Adipose tissue (tissue), 3 donors: Measurements from ENCODE around the gene PSMB7. TPM values are rescaled to one million over a fixed set of nuclear protein-coding genes. Genes with fewer than 3 reads are reported as not detected.

Experiments used
- H3K27ac ChIP-seq: one replicate; pipeline ENCODE4 v1.5.1; 2013; ENCODE audit warnings: low read depth, low read length
- WGBS, 3 donors: extraction: QIAGEN DNeasy Blood & Tissue Kit; methylation state at CpG; one replicate each; pipeline ENCODE4 v1.1.7; 2013; 5-methylcytosine and 5-hydroxymethylcytosine counted together
- polyA plus RNA-seq, 3 donors: library from polyadenylated mRNA; stranded (reverse); fragments of 200-250 nt; gene quantifications; one replicate each; pipeline ENCODE4 v1.2.3, GENCODE V29; 2013
- donor health status: healthy with polysubstance abuse.
- donor health status: Bipolar disorder and iron deficiency.
- donor health status: healthy.

Gene PSMB7
- polyA plus RNA-seq, 3 donors, result 133 to 197 (median 137) TPM

GRCh38 chr9:124369231-124369797, 45.9 kb downstream of the PSMB7 start:
- WGBS, 3 donors, result 72 to 83% (median 80%) methylated on average over 9 of the region's 9 CpGs
- no peak overlapping the region for H3K27ac ChIP-seq

GRCh38 chr9:124368692-124369091, 46.5 kb downstream of the PSMB7 start:
- no peak overlapping the region for H3K27ac ChIP-seq
- 60 to 63% (median 62%) methylated on average over 3 of the region's 3 CpGs for WGBS, 3 donors

- 66 to 94% (median 80%) methylated on average over 10 of the region's 10 CpGs for WGBS, 3 donors
These were observed 48.6 kb downstream of the PSMB7 start for GRCh38 chr9:124366476-124367220.

GRCh38 chr9:124365036-124365435, 50.2 kb downstream of the PSMB7 start:
- no peak overlapping the region for H3K27ac ChIP-seq
- WGBS, 3 donors, result 85 to 91% (median 87%) methylated on average over 8 of the region's 8 CpGs

More at GRCh38 chr9:124366476-124367220, 48.6 kb downstream of the PSMB7 start:
- H3K27ac ChIP-seq, result no peak overlapping the region

GRCh38 chr9:124364141-124364540, 51.1 kb downstream of the PSMB7 start:
- WGBS, 3 donors, result 88 to 95% (median 89%) methylated on average over 4 of the region's 4 CpGs
- H3K27ac ChIP-seq, result no peak overlapping the region

- WGBS, 3 donors, result 91 to 95% (median 92%) methylated on average over 21 of the region's 21 CpGs
- H3K27ac ChIP-seq, result no peak overlapping the region
These were observed 51.7 kb downstream of the PSMB7 start for GRCh38 chr9:124363326-124364096.

- H3K27ac ChIP-seq, result no peak overlapping the region
- 91 to 94% (median 92%) methylated on average over 8 of the region's 8 CpGs for WGBS, 3 donors
These were observed 54.1 kb downstream of the PSMB7 start for GRCh38 chr9:124361128-124361527.

GRCh38 chr9:124359855-124360678, 55.2 kb downstream of the PSMB7 start:
- WGBS, 3 donors, result 83 to 89% (median 85%) methylated on average over 11 of the region's 11 CpGs

GRCh38 chr9:124359426-124359825, 55.8 kb downstream of the PSMB7 start:
- 78 to 96% (median 93%) methylated on average over 6 of the region's 6 CpGs for WGBS, 3 donors
- H3K27ac ChIP-seq, result no peak overlapping the region

More at GRCh38 chr9:124359855-124360678, 55.2 kb downstream of the PSMB7 start:
- no peak overlapping the region for H3K27ac ChIP-seq

- no peak overlapping the region for H3K27ac ChIP-seq
- 82 to 95% (median 90%) methylated on average over 13 of the region's 13 CpGs for WGBS, 3 donors
These were observed 56.6 kb downstream of the PSMB7 start for GRCh38 chr9:124358631-124359030.

- H3K27ac ChIP-seq, result no peak overlapping the region
- WGBS, 3 donors, result 78 to 85% (median 84%) methylated on average over 13 of the region's 13 CpGs
These were observed 57.4 kb downstream of the PSMB7 start for GRCh38 chr9:124357721-124358361.

- 90 to 92% (median 92%) methylated on average over 19 of the region's 19 CpGs for whole genome bisulfite sequencing, 3 donors
- no peak overlapping the region for H3K27ac ChIP-seq
These were observed 58.4 kb downstream of the PSMB7 start for GRCh38 chr9:124356745-124357390.

GRCh38 chr9:124355941-124356744, 59.1 kb downstream of the PSMB7 start:
- 83 to 88% (median 85%) methylated on average over 15 of the region's 15 CpGs for WGBS, 3 donors
- H3K27ac ChIP-seq, result no peak overlapping the region

GRCh38 chr9:124355039-124355940, 60.0 kb downstream of the PSMB7 start:
- H3K27ac ChIP-seq, result no peak overlapping the region
- 84 to 92% (median 87%) methylated on average over 21 of the region's 21 CpGs for WGBS, 3 donors

GRCh38 chr9:124354346-124355038, 60.8 kb downstream of the PSMB7 start:
- H3K27ac ChIP-seq, result no peak overlapping the region
- WGBS, 3 donors, result 81 to 87% (median 86%) methylated on average over 17 of the region's 17 CpGs
